GM11168 (cell line): ENCODE measurements around the gene SH3PXD2A.

ENCODE experiments used
- in situ Hi-C: fragments of 300-500 bp; cut with MboI; formaldehyde crosslinking; loops from one replicate; pipeline ENCODE4 v1.12.0; 2022; ENCODE audit warnings: low sequenced_read_pairs; ENCODE audit not compliant: unreplicated experiment

The SH3PXD2A gene

GRCh38 chr10:103602028-103602851 is 253.1 kb downstream of the SH3PXD2A start:
- in situ Hi-C loops: no loop called here

DNA sequence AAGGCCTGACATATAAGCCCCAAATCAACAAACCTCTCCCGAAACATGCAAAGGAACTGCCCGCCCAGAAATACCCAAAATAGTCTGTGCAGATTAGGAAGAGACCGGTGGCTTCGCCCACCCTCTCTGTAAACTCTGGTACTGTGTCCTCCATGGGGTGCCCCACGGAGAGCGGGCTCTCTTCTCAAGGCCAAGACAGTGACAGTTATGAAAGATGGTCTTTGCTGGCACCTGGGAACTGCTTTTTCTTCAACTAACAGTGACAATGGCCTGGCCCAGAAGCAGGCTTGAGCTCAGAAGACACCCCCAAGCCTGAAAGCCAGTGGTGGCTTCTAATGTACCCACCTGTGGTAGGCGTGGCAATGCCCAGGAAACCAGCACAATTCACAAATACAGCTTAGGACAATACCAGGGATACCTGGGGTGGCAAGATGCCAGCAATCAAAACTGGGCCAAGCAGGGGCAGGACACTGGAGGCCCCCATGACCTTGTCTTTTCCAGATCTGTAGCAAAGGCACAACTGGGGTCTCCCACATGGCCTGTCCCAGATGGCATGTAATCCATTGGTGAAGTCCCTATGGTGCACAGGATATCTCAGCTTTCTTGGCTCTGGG is 254.3 kb downstream of the SH3PXD2A start:
- in situ Hi-C loops: no loop called here

- in situ Hi-C loops: no loop called here
These were observed 255.1 kb downstream of the SH3PXD2A start for GRCh38 chr10:103600325-103600724.

GRCh38 chr10:103599907-103600306 is 255.5 kb downstream of the SH3PXD2A start:
- in situ Hi-C loops: no loop called here

GRCh38 chr10:103599211-103599610 is 256.2 kb downstream of the SH3PXD2A start:
- in situ Hi-C loops: no loop called here

GRCh38 chr10:103598654-103599115 is 256.7 kb downstream of the SH3PXD2A start:
- in situ Hi-C loops: no loop called here

GRCh38 chr10:103597003-103597402 is 258.4 kb downstream of the SH3PXD2A start:
- in situ Hi-C loops: no loop called here

- in situ Hi-C loops: no loop called here
These were observed 259.2 kb downstream of the SH3PXD2A start for GRCh38 chr10:103595933-103596726.

- in situ Hi-C loops: no loop called here
These were observed 262.3 kb downstream of the SH3PXD2A start for GRCh38 chr10:103593022-103593570.

- in situ Hi-C loops: no loop called here
These were observed 263.0 kb downstream of the SH3PXD2A start for GRCh38 chr10:103592186-103593021.

GRCh38 chr10:103590744-103591291 is 264.6 kb downstream of the SH3PXD2A start:
- in situ Hi-C loops: no loop called here

DNA sequence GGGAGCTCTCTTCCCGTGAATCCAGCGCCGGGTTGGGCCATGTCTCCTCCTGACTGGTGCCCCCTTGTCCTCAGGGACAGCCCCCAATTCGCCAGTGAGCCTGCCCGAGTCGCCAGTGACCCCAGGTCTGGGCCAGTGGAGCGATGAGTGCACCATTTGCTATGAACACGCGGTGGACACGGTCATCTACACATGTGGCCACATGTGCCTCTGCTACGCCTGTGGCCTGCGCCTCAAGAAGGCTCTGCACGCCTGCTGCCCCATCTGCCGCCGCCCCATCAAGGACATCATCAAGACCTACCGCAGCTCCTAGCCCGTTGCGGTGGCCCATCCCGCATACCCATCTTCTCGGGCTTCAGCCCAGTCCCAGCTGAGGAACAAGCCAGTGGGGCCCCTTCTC is 265.3 kb downstream of the SH3PXD2A start:
- in situ Hi-C loops: no loop called here

GRCh38 chr10:103589074-103589630 is 266.2 kb downstream of the SH3PXD2A start:
- in situ Hi-C loops: no loop called here

GRCh38 chr10:103587073-103587472 is 268.3 kb downstream of the SH3PXD2A start:
- in situ Hi-C loops: no loop called here

GRCh38 chr10:103585011-103585405 is 270.4 kb downstream of the SH3PXD2A start:
- in situ Hi-C loops: no loop called here

DNA sequence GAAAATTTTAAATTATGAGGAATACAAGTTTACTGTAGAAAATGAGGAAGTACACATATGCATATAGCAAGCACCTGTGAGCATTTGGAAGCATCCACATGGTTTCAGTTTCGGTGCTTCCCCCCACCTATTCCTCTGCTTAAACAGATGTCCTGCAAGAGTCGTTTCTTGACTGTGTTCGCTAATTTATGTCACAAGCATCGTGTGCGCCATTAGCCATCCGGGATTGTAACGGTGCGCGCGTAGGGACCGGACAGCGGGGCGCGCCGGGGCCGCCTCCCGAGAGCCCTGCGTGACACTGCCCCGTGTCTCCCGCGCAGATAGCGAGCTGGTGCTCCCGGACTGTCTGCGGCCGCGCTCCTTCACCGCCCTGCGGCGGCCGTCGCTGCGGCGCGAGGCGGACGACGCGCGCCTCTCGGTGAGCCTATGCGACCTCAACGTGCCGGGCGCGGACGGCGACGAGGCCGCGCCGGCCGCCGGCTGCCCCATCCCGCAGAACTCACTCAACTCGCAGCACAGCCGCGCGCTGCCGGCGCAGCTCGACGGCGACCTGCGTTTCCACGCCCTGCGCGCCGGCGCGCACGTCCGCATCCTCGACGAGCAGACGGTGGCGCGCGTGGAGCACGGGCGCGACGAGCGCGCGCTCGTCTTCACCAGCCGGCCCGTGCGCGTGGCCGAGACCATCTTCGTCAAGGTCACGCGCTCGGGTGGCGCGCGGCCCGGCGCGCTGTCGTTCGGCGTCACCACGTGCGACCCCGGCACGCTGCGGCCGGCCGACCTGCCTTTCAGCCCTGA is 271.0 kb downstream of the SH3PXD2A start:
- in situ Hi-C loops: no loop called here

DNA sequence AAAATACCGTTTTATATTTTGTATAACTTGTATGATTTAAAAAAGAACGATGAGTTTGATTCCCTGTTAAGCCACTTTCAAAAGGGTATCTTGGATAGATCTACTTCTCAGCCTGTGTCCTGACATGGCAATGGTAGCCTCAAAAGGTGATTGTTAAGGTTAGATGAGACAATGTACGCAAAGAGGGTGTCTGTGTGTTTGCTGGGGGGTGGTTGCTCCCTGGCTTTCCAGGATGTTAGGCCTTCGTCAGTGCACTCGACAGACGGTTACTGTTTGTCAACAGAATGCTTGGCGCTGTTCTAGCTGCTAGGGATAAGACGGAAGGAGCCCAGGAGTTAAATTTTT is 271.5 kb downstream of the SH3PXD2A start:
- in situ Hi-C loops: no loop called here

- in situ Hi-C loops: no loop called here
These were observed 272.8 kb downstream of the SH3PXD2A start for GRCh38 chr10:103582331-103583123.
